ENCODE results near the gene CCDC71L. TPM values are rescaled to one million over a fixed set of nuclear protein-coding genes. Genes with fewer than 3 reads are reported as not detected.

Gene CCDC71L
- total RNA-seq, 1 donor from 2014 or later = 33.1 TPM

DNA sequence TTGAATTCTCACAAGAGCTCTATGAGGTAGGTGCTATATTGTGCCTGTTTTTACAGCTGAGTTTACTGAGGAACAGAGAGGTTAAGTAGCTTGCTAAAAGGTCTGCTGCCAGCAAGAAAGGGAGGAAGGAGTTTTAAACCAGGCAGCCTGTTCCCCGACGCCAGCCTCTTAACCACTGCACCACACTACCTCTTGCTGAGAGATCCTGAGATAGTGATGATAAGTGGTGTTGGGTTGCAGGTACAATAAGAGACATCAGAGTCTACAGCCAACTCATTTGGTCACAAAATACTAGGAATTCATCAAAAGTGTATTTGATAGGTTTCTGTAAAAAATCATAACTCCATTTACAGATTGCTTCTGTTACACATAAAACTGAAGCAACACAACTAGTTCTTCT is 8.0 kb downstream of the CCDC71L start:
- peaks cover 12% of the 10 kb centered on the region for H3K4me1 Mint-ChIP-seq
- H3K36me3 Mint-ChIP-seq (ENCODE audit: low read depth) = no peaks in the 10 kb centered on the region
- TF ChIP-seq, protein P1, sequence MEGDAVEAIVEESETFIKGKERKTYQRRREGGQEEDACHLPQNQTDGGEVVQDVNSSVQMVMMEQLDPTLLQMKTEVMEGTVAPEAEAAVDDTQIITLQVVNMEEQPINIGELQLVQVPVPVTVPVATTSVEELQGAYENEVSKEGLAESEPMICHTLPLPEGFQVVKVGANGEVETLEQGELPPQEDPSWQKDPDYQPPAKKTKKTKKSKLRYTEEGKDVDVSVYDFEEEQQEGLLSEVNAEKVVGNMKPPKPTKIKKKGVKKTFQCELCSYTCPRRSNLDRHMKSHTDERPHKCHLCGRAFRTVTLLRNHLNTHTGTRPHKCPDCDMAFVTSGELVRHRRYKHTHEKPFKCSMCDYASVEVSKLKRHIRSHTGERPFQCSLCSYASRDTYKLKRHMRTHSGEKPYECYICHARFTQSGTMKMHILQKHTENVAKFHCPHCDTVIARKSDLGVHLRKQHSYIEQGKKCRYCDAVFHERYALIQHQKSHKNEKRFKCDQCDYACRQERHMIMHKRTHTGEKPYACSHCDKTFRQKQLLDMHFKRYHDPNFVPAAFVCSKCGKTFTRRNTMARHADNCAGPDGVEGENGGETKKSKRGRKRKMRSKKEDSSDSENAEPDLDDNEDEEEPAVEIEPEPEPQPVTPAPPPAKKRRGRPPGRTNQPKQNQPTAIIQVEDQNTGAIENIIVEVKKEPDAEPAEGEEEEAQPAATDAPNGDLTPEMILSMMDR (IDR thresholded peaks at IDR 0.05) = no peak
- no peak for ATAC-seq (ENCODE audit: low read depth)
- intact Hi-C loops (cut with micrococcal nuclease) = no loop called here
- ChIA-PET CTCF (interaction anchor here (2.3 kb wide), 1 partner anchor 110 kb away, joined by 7 read pairs; no protein-coding TSS in a partner anchor), POLR2A (no interaction called here)
- no peak for DNase-seq
- H3K27ac Mint-ChIP-seq = no peak overlapping the region
- no peaks in the 10 kb centered on the region for H3K27me3 Mint-ChIP-seq
- no peak overlapping the region for H3K4me3 Mint-ChIP-seq
- no peaks in the 10 kb centered on the region for H3K9me3 Mint-ChIP-seq

DNA sequence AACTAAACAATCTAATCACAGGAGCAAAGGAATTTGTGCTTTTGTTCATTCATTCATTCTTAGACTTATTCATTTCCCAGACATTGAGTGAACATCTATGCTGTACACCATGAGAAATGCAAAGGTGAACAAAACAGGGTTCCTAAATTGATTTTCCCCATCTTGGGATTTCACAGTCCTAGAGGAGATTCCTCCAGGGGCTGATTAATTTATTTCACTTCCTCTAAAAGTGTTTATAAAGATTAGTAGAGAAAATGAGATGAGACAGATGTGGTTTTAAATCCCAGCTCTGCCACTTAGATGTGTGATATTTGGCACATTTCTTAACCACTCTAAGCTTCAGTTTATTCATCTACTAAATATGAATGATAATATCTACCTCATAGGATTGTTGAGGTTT is 8.9 kb downstream of the CCDC71L start:
- ATAC-seq (ENCODE audit: low read depth) (no peak), DNase-seq (no peak)
- TF ChIP-seq, protein P1 (IDR thresholded peaks at IDR 0.05) = no peak
- Mint-ChIP-seq H3K27me3 (no peaks in the 10 kb centered on the region), H3K9me3 (no peaks in the 10 kb centered on the region), H3K36me3 (ENCODE audit: low read depth) (no peaks in the 10 kb centered on the region), H3K4me3 (no peak overlapping the region), H3K27ac (no peak overlapping the region), H3K4me1 (peaks cover 6% of the 10 kb centered on the region)
- intact Hi-C loops (cut with micrococcal nuclease) = no loop called here
- CTCF ChIA-PET = interaction anchor here (2.3 kb wide), 1 partner anchor 110 kb away, joined by 7 read pairs; no protein-coding TSS in a partner anchor
- POLR2A ChIA-PET = no interaction called here

DNA sequence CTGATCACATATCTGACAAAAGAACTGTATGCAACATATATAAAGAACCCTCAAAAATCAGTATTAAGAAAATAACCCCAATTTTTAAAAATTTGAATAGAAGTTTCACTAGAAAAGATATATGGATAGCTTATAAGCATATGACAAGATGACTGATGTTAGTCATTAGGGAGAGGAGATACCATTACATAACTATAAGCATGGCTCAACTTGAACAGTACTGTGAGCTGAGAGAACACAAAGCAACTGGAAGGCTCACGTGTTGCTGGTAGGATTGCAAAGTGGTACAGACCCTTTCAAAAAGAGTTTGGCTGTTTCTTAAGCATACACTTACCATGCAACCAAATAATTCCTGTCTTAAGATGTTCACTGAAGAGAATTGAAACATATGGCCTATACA is 14.7 kb downstream of the CCDC71L start:
- CTCF ChIA-PET = no interaction called here

DNA sequence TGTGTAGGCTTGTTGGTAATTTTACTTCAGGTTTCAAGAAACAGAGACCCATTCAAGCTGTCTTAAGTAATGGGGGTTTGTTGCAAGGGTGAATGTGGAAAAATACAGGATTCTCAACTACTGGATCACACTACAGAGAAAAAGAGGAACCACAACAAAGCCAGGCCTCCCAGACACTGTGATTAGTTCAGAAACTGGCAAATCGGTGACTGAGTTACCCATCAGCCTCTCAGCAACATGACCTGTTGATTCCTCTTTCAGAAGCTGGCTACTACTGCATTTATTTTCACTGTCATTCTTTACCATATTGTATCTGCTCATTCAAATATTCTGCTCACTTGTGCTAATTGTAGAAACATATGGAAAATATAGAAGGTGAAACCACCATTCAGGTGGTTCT is 16.0 kb downstream of the CCDC71L start:
- ATAC-seq (ENCODE audit: low read depth) (peak; percentile 42), DNase-seq (no peak)
- H3K9me3 Mint-ChIP-seq = no peaks in the 10 kb centered on the region
- TF ChIP-seq, protein P1 (IDR thresholded peaks at IDR 0.05) = no peak
- H3K4me1 Mint-ChIP-seq = peaks cover 11% of the 10 kb centered on the region
- H3K36me3 Mint-ChIP-seq (ENCODE audit: low read depth) = no peaks in the 10 kb centered on the region
- no peak overlapping the region for H3K4me3 Mint-ChIP-seq
- POLR2A ChIA-PET = no interaction called here
- H3K27me3 Mint-ChIP-seq = no peaks in the 10 kb centered on the region
- CTCF ChIA-PET = interaction anchor here (1.5 kb wide), 1 partner anchor 91 kb away, joined by 3 read pairs; no protein-coding TSS in a partner anchor
- intact Hi-C loops (cut with micrococcal nuclease) = loop anchor here (5.0 kb wide), 1 partner anchor 43 kb away; no protein-coding TSS in a partner anchor
- H3K27ac Mint-ChIP-seq = no peak overlapping the region

More for the DNA sequence above, 14.7 kb downstream of the CCDC71L start:
- intact Hi-C loops (cut with micrococcal nuclease) = loop anchor here (5.0 kb wide), 1 partner anchor 44 kb away; no protein-coding TSS in a partner anchor
- DNase-seq = no peak
- TF ChIP-seq, protein P1 (IDR thresholded peaks at IDR 0.05) = no peak
- Mint-ChIP-seq H3K9me3 (no peaks in the 10 kb centered on the region), H3K36me3 (ENCODE audit: low read depth) (no peaks in the 10 kb centered on the region), H3K27me3 (no peaks in the 10 kb centered on the region), H3K27ac (no peak overlapping the region), H3K4me1 (peaks cover 7% of the 10 kb centered on the region), H3K4me3 (no peak overlapping the region)
- POLR2A ChIA-PET = no interaction called here
- ATAC-seq (ENCODE audit: low read depth) = no peak

DNA sequence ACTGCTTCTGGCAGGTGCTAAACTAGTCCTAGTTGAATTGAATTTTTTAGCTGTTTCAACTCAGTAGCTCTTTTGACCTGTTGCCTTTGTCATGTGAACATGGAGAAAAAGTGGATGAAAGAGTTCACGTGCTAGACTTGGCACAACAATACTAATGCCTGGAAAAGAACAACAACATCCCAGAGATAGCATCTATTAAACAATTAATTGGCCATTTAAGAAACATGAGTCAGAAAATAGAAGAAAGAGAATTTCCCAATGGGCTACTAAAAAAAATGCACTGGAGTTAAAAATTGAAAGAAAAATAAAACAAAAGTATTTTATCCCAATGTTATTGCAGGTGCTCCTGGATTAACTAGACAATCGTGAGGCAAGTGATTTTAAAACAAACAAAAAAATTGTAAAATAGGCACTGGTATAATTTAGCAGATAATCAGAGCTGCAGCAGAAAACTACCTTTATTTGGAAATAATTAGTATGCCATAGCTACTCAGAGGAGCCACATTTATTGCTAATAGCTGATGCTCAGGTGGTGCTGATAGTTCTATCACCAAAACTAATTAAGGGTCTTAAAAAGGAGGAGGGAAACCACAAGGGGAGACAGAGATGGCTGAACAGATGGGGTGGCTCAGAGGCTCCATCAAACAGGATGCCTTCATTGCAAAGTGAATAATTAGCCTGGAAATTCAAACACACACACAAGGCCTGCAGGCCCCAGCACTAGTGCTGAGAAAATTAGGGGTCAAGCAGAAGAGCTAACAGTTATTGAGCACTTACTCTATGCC is 17.6 kb downstream of the CCDC71L start:
- H3K4me1 Mint-ChIP-seq = peaks cover 23% of the 10 kb centered on the region
- DNase-seq (no peak), ATAC-seq (ENCODE audit: low read depth) (no peak)
- H3K27ac Mint-ChIP-seq = no peak overlapping the region
- intact Hi-C loops (cut with micrococcal nuclease) = no loop called here
- no peaks in the 10 kb centered on the region for H3K9me3 Mint-ChIP-seq
- no peaks in the 10 kb centered on the region for H3K36me3 Mint-ChIP-seq (ENCODE audit: low read depth)
- CTCF ChIA-PET = interaction anchor here (0.8 to 1.6 kb wide), 3 partner anchors 11 to 101 kb away, joined by 3 to 5 read pairs (median 4); no protein-coding TSS in a partner anchor
- POLR2A ChIA-PET = no interaction called here
- no peaks in the 10 kb centered on the region for H3K27me3 Mint-ChIP-seq
- H3K4me3 Mint-ChIP-seq = no peak overlapping the region
- TF ChIP-seq, protein P1 (IDR thresholded peaks at IDR 0.05) = no peak
